Gastroesophageal sphincter (tissue), 3 donors: ENCODE data around the gene RIMS4.

Experiments used
- CTCF ChIP-seq, 4 experiments: fragments of 200-600 bp in 2 of 4; fragments of 450-650 bp in 2 of 4; sonication (generic) in 1 of 4; IDR thresholded peaks; one replicate each; pipeline ENCODE4 v1.5.1; 2017 to 2019; ENCODE audit warnings: antibody characterized with exemption in 4 of 4, mild to moderate bottlenecking in 2 of 4, moderate library complexity in 2 of 4
- EP300 ChIP-seq: sonication (generic); formaldehyde crosslinking; IDR thresholded peaks from one replicate; pipeline ENCODE4 v1.6.1; 2017; ENCODE audit warnings: antibody characterized with exemption, mild to moderate bottlenecking
- POLR2A ChIP-seq, 2 donors: fragments of 450-650 bp; IDR thresholded peaks; one replicate each; pipeline ENCODE4 v1.6.1; 2017; ENCODE audit warnings: antibody characterized with exemption in 2 of 2, mild to moderate bottlenecking in 2 of 2, moderate library complexity in 1 of 2
- POLR2AphosphoS5 ChIP-seq: sonication (generic); formaldehyde crosslinking; IDR thresholded peaks from one replicate; pipeline ENCODE4 v1.6.1; 2017; ENCODE audit warnings: antibody characterized with exemption

- TF ChIP-seq CTCF (IDR thresholded peaks at IDR 0.05) (no peak), POLR2AphosphoS5 (no peak), POLR2A (IDR thresholded peaks at IDR 0.05) (no peak), EP300 (no peak)
Measured at GRCh38 chr20:44731657-44732056, 78.7 kb downstream of the RIMS4 start.
